Right renal cortex interstitium (tissue), 3 donors: ENCODE results near the gene DTNBP1. TPM values are rescaled to one million over a fixed set of nuclear protein-coding genes. Genes with fewer than 3 reads are reported as not detected.

Source experiments
- DNase-seq, 3 donors: peaks; one replicate each; pipeline ENCODE4 v3.0.0-alpha.2; 2013; ENCODE audit warnings: low read depth in 3 of 3, low spot score in 2 of 3
- polyA plus RNA-seq, 3 donors: library from polyadenylated mRNA; unstranded; fragments of 120-200 nt; gene quantifications; one replicate each; pipeline ENCODE4 v1.2.1, GENCODE V29; 2013; ENCODE audit not compliant: insufficient read length in 3 of 3

DTNBP1 gene
- polyA plus RNA-seq, 3 donors: 25.9 to 28.5 (median 26.7) TPM

GRCh38 chr6:15538106-15538505, 124.7 kb downstream of the DTNBP1 start:
- DNase-seq: no peak

- no peak for DNase-seq
Measured at GRCh38 chr6:15536198-15536955, 126.5 kb downstream of the DTNBP1 start.

DNA sequence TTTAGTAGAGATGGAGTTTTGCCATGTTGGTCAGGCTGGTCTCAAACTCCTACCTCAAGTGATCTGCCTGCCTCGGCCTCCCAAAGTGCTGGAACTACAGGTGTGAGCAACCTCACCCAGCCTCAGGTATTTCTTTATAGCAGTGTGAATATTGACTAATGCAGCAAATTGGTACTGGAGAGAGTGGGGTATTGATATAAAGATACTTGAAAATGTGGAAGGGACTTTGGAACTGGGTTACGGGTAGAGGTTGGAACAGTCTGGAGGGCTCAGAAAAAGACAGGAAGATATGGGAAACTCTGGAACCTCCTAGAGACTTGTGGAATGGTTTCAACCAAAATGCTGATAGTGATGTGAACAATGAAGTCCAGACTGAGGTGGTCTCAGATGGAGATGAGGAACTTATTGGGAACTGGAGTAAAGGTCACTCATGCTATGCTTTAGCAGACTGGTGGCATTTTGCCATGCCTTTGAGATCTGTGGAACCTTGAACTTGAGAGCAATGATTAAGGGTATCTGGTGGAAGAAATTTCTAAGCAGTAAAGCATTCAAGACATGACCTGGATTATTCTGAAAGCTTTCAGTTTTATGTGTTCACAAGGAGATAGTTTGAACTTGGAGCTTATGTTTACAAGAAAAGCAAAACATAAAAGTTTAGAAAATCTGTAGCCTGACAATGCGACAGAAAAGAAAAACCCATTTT, 127.2 kb downstream of the DTNBP1 start:
- no peak for DNase-seq

GRCh38 chr6:15534974-15535373, 127.9 kb downstream of the DTNBP1 start:
- no peak for DNase-seq

DNA sequence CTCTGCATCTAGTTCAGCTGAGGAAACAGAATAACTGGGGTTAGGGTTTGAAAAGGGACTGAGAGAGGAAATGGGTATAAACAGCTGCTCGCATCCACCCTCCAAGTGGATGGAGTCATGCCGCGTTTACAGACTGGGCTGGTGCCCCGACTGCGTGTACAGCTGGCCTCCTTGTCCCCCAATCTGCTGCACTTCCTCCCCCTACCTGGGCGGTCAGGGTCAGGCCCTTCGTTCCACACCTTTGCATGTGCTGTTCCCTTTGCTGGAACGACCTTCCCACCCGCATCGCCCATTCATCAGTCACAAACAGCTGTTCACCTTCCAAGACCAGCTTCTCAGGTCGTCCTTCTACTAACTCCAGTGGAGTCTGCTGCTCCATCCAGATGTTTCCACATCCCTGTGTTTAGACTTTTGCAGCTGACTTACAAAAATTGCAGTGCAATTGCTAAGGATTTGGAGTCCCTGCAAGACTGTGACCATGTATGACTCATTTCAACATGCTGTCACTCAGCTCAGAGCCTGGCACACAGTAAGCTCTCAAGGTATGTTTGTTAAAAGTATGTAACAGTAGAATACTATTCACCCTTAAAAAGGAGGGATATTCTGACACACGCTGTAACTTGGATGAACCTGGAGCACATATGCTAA, 129.3 kb downstream of the DTNBP1 start:
- DNase-seq: no peak

DNA sequence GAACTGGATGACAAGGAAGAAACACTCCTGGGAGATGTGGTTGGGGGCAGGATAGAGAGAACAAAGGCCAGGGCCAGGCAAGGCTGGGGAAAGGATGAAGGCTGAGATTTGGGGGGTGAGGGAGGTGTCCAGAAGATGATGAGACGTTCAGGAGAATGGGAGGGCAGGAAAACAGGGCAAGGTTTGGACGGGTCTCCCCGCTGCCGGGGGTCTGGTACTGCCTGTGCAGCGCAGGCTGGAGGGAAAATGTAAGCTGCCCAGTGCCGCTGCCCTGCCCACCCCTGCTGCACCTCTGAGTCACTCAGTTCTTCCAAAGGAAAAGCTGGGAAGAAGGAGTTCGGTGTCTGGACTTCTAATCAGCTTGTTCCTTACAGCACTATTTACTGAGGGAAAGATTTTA, 130.9 kb downstream of the DTNBP1 start:
- no peak for DNase-seq

- DNase-seq: no peak
Measured at GRCh38 chr6:15530411-15530810, 132.4 kb downstream of the DTNBP1 start.

- no peak for DNase-seq
Measured at GRCh38 chr6:15528870-15529269, 134.0 kb downstream of the DTNBP1 start.

GRCh38 chr6:15527838-15528617, 134.8 kb downstream of the DTNBP1 start:
- DNase-seq: no peak

GRCh38 chr6:15526212-15526701, 136.6 kb downstream of the DTNBP1 start:
- DNase-seq: peak in 1 of 3 donors; percentile 43

- no peak for DNase-seq
Measured at GRCh38 chr6:15524861-15525401, 137.9 kb downstream of the DTNBP1 start.

GRCh38 chr6:15523679-15524630, 138.9 kb downstream of the DTNBP1 start:
- no peak for DNase-seq

- DNase-seq: no peak
Measured at GRCh38 chr6:15522856-15523529, 139.8 kb downstream of the DTNBP1 start.

DNA sequence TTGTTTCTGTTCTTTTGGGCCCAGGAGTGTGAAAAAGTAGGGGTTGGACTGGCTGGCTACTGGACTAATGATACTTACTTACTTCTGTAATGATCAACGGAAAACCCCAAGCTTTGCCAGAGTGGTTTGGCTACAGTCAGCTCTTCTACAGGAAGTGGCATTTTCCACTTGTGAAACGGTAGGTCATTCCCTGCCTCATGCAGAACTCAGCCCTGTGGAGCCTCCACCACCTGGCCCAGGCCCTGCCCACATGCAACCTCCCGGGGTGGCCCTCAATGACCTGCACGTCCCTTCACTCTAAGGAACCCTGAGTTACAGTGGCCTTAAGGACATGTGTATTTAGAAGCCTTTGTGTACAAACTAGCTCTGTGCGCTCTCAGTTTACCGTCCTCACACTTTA, 140.4 kb downstream of the DTNBP1 start:
- no peak for DNase-seq

DNA sequence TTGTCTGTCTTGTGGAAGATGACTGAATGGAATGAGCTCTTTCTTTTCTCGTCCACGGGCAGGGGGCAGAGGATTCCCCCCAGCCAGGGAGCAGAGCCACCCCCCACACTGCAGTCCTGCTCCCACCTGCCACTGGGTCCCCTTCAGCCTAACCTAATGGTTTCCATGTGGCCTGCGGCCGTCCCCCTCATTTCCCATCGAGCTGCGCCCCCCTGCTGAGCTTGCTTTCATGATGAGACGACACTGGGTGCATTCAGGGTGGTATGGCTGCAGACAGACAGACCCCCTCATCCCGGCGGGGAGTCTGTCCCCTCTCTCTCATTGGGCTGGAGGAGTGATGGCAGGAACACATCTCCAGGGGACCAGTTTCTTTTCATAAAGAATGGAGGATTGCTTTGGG, 140.8 kb downstream of the DTNBP1 start:
- no peak for DNase-seq

DNA sequence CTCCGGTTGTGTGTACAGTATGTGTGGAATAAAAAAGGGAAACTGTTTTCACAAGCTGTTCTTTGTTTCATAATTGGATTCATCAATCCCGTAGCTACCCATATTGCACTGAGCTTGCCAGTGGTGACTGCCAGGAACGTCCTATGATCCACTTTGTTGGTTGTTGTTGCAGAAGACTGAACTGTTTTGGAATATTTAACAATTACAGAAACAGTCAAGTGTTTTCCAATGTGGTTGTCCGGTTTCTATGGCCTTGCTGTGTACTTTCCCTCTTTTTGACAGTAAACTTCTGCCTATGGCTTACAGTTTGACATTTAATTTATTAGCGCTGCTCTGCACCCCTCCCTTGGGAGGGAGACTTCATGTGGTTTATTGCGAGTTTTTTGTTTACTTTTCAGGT, 141.2 kb downstream of the DTNBP1 start:
- no peak for DNase-seq

GRCh38 chr6:15520626-15521203, 142.1 kb downstream of the DTNBP1 start:
- no peak for DNase-seq

DNA sequence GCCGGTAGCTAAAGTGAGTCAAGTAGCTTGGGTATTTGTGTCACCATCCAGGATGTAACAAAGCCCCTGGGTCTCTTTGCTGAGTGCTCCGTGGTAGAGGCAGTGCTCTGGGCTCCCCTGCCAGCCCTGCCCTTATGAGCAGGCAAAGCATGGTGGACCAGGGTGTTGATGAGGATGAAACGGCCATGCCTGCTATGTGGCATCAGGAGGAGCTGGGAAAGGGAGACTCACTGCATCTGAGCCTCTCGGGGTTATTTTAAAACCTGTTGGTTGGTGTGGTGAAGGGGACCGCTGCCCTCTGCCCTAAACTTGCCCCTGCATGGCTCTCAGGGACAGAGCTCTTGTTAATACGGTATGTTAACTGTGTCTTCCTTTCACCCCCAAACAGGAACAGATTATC, 143.1 kb downstream of the DTNBP1 start:
- no peak for DNase-seq
